ENCODE data around the gene PADI2.

DNA sequence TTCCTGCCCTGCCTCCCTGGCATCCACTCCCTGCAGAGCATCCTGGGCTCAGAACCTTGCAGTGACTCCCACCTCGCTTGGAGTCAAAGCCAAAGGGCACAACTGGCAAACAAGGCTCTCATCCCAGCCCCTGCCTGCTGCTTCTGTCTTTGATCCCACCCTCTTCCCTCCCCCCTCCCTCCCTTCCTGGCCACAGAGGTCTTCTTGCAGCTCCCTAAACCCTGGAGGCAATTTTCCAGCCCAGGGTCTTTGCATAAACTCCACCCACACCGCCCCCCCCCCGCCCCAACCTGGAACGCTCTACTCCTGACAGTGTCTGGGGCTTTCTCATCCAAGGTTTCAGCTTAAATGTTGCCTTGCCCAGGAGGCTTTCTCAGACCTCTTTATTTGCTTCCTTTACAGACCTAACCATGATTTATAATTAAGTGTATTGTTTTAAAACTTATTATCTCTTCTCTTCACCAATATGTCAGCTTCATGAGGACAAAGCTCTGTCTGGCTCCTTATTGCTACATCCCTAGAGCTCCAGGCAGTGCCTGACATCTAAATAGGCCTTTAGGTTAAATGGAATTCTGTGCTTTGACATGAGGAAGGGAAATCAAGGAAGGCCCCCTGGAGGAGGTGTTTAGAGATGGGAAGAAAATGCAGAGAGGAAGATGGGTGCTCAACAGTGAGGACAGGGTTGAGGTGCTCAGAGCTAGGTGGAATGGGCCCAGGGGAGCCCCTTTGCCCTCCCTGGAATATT, 48.0 kb upstream of the PADI2 start:
- TF ChIP-seq, protein P1, sequence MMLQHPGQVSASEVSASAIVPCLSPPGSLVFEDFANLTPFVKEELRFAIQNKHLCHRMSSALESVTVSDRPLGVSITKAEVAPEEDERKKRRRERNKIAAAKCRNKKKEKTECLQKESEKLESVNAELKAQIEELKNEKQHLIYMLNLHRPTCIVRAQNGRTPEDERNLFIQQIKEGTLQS (IDR thresholded peaks at IDR 0.05; ENCODE audit: insufficient read depth, low read depth, low read length), result no peak
- TF ChIP-seq EZH2 (IDR thresholded peaks at IDR 0.05; ENCODE audit: low read depth, low read length, severe bottlenecking) (no peak), SRF (IDR thresholded peaks at IDR 0.05; ENCODE audit: low read depth, low read length) (no peak), JUND (IDR thresholded peaks at IDR 0.05; ENCODE audit: low read length) (no peak), YY1 (IDR thresholded peaks at IDR 0.05; ENCODE audit: low read depth, low read length) (no peak), TAF7 (optimal IDR thresholded peaks at IDR 0.05; ENCODE audit: borderline replicate concordance, low read depth, low read length) (no peak), POLR2A (IDR thresholded peaks at IDR 0.05; ENCODE audit: control extremely low read depth in 1 of 2, low read depth in 2 of 2, low read length in 2 of 2) (no peak), RAD21 (IDR thresholded peaks at IDR 0.05 in 1 of 2, conservative IDR thresholded peaks at IDR 0.05 in 1 of 2; ENCODE audit: low read depth in 2 of 2, low read length in 2 of 2) (no peak), GABPA (IDR thresholded peaks at IDR 0.05; ENCODE audit: borderline replicate concordance, insufficient read depth, low read length) (no peak), HDAC2 (IDR thresholded peaks at IDR 0.05; ENCODE audit: borderline replicate concordance in 1 of 2, low read depth in 2 of 2, low read length in 2 of 2) (no peak)
- TF ChIP-seq, protein P2, sequence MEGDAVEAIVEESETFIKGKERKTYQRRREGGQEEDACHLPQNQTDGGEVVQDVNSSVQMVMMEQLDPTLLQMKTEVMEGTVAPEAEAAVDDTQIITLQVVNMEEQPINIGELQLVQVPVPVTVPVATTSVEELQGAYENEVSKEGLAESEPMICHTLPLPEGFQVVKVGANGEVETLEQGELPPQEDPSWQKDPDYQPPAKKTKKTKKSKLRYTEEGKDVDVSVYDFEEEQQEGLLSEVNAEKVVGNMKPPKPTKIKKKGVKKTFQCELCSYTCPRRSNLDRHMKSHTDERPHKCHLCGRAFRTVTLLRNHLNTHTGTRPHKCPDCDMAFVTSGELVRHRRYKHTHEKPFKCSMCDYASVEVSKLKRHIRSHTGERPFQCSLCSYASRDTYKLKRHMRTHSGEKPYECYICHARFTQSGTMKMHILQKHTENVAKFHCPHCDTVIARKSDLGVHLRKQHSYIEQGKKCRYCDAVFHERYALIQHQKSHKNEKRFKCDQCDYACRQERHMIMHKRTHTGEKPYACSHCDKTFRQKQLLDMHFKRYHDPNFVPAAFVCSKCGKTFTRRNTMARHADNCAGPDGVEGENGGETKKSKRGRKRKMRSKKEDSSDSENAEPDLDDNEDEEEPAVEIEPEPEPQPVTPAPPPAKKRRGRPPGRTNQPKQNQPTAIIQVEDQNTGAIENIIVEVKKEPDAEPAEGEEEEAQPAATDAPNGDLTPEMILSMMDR (IDR thresholded peaks at IDR 0.05; ENCODE audit: control extremely low read depth in 1 of 3, insufficient read depth in 1 of 3, low read depth in 1 of 3, low read length in 3 of 3), result no peak
